ENCODE results near the gene ZIC2. TPM values are rescaled to one million over a fixed set of nuclear protein-coding genes. Genes with fewer than 3 reads are reported as not detected.

Gene ZIC2
- total RNA-seq, 1 donor: not detected

DNA sequence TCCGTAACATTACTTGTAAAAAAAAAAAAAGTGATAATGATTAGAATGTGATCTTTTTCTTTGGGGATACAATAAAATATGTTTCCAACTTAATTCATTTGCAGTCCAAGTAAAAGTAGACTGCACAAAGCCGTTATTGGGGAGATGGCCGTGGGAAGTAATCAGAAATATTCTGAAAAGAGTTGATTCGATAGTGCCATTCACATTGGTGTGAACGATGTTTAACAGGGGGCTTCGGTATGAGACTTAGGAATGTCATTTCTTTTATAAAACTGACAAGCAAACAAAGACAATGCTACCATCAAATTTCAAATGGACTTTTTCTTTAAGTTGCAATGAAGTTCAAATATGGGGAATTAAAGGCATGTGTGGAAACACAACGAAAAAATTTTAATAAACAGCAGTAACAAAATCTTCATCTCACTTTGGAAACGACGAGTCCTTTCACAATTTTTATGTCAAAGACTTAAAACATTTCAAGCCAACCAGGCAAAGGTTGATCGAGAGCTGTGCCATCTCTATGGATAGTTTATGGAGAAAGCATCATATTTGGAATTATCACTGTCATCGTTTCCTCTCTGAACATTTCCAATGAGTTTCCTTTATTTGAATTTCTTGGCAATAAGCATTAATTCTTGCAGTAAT lies 8.3 kb upstream of the ZIC2 start:
- DNase-seq (ENCODE audit: low read depth in 2 of 3, low spot score in 2 of 3): no peak

DNA sequence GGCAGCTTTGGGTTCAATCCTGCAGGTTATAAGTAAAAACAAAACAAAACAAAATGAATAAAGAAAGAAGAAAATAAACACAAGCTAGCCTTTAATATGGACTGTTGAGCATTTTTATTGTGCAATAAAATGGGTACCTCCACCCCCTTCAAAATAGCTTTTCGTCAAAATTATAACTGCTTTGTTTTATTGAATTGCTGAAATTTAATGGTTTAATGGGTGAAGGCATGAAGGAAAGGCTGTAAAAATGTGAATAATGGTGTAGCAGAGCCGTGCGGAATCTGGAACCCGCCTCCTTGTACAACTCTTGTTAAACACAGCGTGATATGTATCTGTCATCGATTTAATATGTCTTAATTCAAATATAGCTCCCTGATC lies 7.8 kb upstream of the ZIC2 start:
- no peak for DNase-seq (ENCODE audit: low read depth in 2 of 3, low spot score in 2 of 3)

DNA sequence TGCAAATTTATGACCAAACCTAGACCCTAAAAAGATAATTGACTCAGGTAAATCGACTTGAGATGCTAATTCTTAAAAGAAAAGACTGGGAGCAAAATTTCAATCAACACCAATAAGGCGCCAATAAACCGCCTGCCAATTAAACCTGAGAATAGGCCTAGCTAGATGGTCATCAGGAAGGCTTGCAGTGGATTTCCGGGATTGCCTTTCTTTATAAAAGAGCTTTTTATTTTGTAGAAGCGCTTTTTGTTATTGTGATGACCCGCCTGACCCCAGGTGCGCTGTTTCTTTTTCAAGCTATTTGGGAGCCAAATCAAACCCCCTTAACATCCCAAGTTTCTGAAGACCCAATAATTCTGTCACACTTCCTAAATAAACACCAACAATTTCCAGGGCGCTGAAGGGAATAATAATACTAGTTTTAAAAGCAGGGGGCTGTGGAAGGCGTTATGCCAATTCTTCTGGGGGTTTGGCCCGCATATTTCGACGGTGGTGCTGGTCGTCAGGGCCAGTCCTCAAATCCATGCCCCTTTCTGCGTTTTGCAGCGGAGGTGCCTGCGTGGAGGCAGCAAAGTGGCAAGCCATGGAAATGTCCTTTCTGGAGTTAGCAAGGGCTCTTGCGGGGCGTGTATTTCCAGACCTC lies 7.2 kb upstream of the ZIC2 start:
- no peak for DNase-seq (ENCODE audit: low read depth in 2 of 3, low spot score in 2 of 3)

DNA sequence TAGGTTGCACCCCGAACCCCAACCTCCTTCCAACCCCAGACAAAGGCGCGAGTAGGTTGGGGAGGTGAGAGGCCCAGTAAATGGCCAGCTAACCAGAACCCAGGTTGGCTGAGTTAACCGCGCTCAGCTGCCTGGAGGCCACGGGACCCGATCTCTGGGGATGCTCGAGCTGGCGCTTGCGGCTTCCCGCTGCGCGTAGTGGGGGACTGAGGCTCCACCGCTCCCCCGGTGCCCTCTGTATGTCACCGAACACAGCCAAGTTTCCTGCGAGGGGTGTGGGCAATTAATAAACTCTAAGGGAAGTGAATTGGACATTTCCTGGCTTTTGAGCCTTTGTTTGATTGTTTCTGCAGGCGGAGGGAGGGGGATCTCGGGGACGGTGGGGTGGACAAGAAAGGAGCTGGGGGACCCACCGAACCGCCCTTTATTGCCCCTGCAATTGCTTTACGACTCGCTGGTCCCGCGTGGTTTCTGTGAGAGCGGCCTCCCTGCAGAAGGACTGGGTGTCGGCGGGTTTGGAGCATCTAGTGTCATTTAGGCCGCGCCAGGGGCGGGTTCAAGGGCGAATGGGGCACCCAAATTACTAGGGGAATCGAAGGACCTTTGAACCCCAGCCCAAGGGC lies 6.5 kb upstream of the ZIC2 start:
- DNase-seq (ENCODE audit: low read depth in 2 of 3, low spot score in 2 of 3): no peak

- DNase-seq (ENCODE audit: low read depth in 2 of 3, low spot score in 2 of 3): no peak
These were observed 6.0 kb upstream of the ZIC2 start for GRCh38 chr13:99975626-99976025.

GRCh38 chr13:99976575-99976974 lies 5.0 kb upstream of the ZIC2 start:
- no peak for DNase-seq (ENCODE audit: low read depth in 2 of 3, low spot score in 2 of 3)

DNA sequence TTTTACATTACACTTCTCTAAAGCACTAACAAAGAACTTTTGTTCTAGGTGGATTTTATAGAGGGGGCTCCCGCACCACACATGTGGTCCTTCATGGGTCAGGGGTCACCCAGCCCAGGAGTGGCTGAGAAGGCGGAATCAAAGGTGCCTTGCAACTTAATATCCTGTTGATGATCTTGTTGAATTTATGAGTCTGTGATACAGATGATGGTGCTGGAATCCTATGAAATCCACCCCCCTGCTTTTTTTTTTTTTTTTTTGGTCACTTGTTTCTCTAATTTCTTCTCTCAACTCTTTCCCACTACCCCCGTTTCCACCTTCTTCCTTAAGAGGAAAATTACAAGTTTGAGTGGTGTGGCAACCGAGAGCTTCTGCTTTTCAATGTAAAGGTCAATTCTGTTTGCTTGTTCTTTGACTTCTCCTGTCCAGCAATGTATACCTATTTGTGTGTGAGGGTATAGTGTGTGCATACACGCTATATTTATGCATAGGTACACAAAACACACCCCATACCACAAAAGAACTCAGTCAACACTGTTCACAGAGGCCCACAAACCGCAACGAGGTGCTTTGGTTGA lies 4.2 kb upstream of the ZIC2 start:
- no peak for DNase-seq (ENCODE audit: low read depth in 2 of 3, low spot score in 2 of 3)

GRCh38 chr13:99977912-99978798 lies 3.4 kb upstream of the ZIC2 start:
- no peak for DNase-seq (ENCODE audit: low read depth in 2 of 3, low spot score in 2 of 3)

DNA sequence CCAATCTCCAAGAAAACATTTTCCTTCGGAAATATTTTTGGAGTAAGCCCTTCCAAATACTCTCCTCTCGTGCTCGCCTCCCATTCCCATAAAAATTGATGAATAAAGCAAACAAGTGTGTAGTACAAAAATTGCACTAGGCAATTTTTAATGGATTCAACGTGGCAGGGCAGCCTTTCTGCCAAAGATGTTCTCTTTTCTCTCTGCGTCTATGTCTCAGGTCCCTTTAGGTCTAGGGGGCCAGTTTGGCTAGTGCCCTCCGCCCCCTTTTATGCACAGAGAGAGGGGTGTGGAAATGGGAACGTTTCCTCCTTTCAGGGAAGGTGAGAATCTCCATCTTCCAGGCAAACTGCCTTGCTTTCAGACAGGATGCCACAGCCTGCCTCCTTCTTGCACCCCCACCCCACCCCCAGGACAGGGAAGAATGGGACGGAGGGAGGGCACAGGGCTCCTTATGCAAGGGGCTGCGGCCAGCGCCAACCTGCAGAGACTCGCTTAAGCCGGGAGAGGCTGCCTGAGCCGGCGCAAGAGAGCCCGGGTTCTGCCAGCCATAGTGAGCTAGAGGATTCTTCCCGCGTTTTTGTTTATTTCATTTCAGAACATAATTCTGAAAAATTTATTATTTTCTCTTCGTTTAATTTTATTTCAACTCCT lies 2.7 kb upstream of the ZIC2 start:
- no peak for DNase-seq (ENCODE audit: low read depth in 2 of 3, low spot score in 2 of 3)

GRCh38 chr13:99979453-99980200 lies 2.0 kb upstream of the ZIC2 start:
- DNase-seq (ENCODE audit: low read depth in 2 of 3, low spot score in 2 of 3): no peak

DNA sequence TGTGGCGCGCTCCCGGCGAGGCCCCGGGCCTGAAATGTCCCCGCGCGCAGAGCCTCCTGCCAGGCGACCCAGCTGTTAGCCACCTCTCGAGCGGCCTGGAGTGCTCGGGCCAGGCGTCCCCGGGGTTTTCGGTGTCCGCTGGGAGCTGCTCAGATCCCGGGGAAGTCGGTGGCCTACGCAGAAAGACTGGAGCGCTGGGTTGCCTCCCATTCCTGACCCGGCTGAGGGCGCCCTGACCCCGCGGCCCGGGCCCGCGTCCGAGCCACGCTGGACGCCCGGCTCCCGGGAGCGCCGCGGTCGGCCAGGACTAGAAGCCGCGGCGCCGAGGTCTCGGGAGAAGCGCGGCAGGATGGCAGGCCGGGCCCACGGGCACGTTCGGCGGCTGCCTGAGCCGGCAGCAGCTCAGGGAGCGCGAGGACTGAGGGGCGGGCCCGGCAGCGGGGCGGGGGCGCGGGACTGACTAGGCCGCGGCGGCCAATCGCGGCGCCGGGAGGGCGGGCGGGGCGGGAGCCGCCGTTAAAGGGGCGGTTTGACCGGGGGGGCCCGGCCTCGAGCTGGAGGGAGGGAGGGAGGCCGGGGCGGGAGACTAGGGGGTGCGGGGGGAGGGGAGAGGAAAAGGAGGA lies 1.3 kb upstream of the ZIC2 start:
- no peak for DNase-seq (ENCODE audit: low read depth in 2 of 3, low spot score in 2 of 3)

GRCh38 chr13:99980824-99981734 lies 505 bp upstream of the ZIC2 start:
- DNase-seq (ENCODE audit: low read depth in 2 of 3, low spot score in 2 of 3): no peak

DNA sequence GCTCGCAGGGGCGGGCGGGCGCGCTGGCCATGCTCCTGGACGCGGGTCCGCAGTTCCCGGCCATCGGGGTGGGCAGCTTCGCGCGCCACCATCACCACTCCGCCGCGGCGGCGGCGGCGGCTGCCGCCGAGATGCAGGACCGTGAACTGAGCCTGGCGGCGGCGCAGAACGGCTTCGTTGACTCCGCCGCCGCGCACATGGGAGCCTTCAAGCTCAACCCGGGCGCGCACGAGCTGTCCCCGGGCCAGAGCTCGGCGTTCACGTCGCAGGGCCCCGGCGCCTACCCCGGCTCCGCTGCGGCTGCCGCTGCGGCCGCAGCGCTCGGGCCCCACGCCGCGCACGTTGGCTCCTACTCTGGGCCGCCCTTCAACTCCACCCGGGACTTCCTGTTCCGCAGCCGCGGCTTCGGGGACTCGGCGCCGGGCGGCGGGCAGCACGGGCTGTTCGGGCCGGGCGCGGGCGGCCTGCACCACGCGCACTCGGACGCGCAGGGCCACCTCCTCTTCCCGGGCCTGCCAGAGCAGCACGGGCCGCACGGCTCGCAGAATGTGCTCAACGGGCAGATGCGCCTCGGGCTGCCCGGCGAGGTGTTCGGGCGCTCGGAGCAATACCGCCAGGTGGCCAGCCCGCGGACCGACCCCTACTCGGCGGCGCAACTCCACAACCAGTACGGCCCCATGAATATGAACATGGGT lies 599 bp downstream of the ZIC2 start:
- DNase-seq (ENCODE audit: low read depth in 2 of 3, low spot score in 2 of 3): no peak

GRCh38 chr13:99982731-99983498 lies 1.3 kb downstream of the ZIC2 start:
- no peak for DNase-seq (ENCODE audit: low read depth in 2 of 3, low spot score in 2 of 3)

- DNase-seq (ENCODE audit: low read depth in 2 of 3, low spot score in 2 of 3): no peak
These were observed 2.2 kb downstream of the ZIC2 start for GRCh38 chr13:99983499-99984401.

All from hematopoietic multipotent progenitor cell (in vitro differentiated cells).